Measurements from ENCODE around the gene PLCL2. TPM values are rescaled to one million over a fixed set of nuclear protein-coding genes. Genes with fewer than 3 reads are reported as not detected.
A peak's percentile ranks its signal among the peaks of the same experiment; 100 is the strongest.

PLCL2 gene
- total RNA-seq, 1 donor, result 21.5 TPM

DNA sequence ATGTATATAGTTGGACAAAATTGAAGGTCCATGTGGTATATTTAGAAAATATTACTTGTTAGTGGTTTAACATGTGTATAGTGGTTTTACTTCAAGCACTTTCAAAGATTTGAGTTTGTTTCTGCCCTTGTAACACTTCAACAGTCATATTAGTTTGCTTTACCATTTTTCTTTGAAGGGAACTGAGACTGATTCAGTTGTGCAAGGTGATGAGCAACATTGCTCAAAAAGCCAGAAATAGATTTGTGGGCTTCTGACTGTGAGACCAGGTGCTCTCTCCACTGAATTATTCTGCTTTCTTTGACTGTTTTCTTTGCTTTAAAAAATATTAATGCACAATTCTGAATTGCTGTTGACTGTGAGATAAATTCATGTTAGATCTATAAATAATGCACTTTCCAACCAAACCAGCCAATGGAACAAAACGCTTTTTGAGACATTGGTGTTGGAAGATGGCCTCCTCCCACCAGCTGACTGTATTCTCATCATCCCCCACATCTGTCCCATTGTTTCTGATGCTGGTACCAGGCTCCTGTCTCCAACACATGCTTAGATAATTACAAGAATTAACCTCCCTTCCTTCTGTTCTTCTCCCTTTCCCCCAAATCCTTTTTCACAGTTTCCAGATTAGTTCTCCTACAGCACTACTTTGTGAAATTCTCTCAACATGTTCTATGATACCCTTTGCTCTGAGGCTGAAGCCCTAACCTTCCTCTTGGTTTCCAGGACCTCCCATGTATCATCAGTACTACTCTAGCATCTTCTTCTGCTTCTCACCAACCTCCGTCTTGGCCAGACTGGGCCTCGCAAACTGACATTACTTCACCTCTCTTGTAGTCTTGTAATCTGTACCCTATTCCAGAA, 27.9 kb downstream of the PLCL2 start:
- DNase-seq (ENCODE audit: low read depth in 2 of 3, low spot score in 2 of 3), result no peak

DNA sequence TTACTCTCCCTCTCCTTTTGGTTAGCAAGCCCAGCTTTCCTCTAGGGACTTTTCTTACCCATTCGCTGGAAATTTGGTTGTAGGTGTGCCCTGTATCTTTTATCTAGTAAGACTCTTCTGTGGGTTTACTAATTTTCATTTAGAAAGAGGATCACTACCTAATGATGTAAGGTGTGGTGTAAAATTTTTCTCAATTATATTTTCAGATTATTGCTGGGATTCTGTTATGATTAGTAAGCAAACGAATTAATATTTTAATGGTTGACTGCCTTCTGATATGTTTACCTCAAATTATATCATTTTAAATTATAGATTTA, 28.5 kb downstream of the PLCL2 start:
- no peak for DNase-seq (ENCODE audit: low read depth in 2 of 3, low spot score in 2 of 3)

DNA sequence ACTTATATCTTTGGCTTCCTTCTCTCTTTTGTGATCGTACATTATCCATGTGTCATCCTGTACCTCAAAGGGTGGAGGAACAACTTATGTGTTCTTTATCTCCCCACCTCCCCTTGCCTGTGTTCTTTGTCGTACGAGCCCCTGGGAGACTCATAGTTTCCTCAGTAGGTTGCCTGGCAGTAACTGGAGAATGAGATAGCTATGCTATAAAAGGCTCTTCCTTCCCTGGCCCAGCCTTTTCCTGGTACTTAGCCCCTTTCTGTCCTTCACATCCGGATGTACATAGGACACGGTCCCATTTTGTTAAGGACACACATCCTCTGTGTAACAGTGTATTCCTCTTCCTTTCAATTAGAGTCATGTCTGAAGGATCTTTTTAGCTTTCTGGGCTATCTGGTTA, 32.1 kb downstream of the PLCL2 start:
- DNase-seq (ENCODE audit: low read depth in 2 of 3, low spot score in 2 of 3), result peak in 1 of 3 donors; percentile 30

DNA sequence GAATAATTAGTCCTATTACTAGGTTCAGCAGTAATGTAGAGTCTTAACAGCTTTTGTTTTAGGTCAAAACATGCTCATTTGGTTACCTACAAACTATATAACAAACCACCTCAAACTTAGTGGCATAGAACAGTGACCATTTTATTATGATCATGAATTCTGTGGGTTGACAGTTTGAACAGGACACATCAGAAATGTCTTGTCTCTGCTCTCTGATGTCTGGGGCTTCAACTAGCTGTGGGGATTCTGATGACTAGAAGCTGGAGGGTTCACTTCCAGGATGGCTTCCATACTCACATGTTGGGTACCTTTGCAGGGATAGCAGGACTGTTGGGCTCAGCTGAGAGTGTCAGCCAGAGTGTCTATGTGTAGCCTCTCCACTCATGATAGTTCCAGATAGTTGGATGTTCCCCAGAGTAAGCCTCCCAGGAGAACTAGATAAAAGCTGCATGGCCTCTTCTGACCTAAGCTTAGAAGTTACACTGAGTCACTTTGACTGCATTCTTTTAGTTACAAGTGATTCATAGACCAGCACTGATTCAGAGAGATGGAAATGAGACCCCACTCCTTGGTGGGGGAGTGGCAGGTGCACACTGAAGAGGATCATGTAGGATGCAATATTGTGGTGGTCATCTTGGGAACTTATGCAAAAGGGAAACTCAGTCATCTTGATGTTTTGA, 32.6 kb downstream of the PLCL2 start:
- no peak for DNase-seq (ENCODE audit: low read depth in 2 of 3, low spot score in 2 of 3)

DNA sequence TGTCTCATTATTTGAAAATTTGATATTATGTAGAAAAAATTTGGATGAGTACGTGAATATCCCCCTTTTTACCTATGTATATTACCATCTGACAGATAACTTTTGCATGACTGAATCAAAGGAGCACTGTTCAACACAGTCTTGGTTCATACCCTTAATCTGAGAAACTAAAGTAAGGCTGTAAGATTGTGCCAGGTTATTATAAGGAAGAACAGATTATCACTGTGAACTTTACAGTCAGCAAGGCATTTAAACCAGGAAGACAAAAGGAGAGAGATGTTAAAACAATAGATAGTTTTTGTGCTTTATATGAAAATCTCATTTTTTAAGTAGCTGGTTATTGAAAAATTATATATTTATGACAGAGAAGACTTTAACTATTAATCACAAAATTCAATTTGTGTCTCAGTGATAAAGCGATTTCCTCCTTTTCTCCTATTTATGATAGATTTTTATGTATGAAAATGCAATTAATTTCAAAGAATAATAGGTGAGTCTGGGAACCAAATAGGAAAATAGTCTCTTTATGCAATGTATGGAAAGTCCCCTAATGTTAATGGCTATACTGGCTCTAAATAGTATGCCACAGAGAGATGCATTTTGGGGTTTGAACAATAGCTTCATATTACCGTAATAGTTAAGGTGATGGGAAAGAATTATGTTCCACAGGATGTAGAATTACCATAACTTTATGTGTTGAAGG, 33.4 kb downstream of the PLCL2 start:
- DNase-seq (ENCODE audit: low read depth in 2 of 3, low spot score in 2 of 3), result no peak

DNA sequence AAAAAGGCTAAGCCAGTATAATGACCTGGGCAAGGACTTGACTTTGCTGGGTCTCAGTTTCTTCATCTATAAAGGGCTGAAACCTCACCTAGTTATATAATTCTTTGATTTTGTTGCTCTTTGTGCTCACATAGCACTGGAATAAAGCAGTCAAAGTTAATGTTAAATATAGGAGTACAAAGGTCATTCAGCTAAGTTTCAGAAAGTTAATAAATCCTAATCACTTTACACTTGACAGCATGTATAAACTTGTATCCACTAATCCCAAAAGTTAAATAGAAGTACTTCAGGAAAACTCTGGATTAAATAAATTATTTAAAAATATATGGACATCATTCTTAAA, 33.9 kb downstream of the PLCL2 start:
- no peak for DNase-seq (ENCODE audit: low read depth in 2 of 3, low spot score in 2 of 3)

DNA sequence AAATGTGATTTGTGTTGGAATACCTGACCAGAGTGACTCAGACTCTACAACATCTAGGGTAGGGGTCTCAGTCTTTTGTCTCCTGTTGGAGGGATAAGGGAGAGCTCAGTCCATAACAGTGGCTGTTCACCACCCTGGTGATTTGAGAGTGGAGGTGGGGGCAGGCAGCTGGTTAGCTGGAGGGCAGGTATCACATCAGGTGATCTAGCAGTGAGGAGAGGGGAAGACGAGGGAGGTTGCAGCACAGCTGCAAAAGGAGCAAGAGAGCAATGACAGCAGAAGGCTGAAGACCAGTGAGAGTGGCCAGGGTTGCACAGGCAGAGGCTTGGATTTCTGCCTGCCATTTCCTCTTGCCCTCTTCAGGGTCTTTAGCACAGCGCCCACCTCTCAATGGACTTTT, 38.4 kb downstream of the PLCL2 start:
- no peak for DNase-seq (ENCODE audit: low read depth in 2 of 3, low spot score in 2 of 3)

DNA sequence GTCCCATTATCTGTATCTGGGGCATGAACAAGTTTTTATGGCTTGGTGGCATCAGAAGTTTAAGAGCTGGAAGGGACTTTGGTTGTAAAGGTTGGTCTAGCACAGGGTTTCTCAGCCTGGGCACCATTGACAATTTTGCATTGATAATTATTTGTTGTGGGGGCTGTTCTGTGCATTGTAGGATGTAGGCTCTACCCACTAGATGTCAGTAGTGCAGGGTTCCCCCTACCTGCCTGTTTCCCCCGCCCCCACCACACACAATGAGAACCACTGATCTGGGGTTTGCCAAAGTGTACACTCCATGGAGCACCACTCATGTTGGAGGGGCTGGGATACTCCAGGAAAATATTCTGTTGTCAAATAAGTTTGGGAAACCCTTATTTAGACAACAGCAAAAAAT, 42.7 kb downstream of the PLCL2 start:
- DNase-seq (ENCODE audit: low read depth in 2 of 3, low spot score in 2 of 3), result peak in 1 of 3 donors; percentile 42

DNA sequence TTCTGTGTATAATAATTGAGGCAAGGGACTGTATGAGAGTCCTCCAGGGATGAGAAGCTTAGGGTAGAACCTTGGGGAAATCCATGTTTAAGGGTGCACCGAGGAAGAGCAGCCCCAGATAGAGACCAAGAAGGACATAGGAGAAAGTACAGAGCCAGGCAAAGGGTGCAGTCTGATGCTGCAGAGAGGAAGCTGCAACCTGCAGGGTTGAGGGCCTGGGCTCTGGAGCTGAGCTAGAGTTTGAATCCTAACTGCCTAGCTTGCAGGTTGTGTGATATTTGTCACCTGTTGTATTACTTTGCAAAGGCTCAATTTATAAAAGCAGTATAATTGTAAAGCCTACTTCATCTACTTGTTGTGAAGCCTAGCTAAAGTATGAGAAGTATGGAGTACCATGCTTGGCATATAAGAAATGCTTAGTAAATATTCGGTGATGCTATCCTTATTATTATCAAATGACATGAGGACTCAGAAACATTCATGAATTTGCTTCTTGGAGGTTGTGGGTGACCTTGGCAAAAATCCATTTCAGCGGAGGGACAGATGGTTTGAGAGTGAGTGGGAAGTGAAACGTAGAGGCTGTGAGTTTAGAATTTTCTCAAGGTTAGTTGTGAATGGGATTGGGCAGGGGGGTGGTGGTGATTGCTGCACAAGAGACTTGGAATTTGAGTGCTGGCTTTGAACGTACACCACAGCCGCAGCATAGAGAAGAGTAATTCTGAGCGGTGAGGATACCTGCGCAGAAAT, 43.8 kb downstream of the PLCL2 start:
- peak in 1 of 3 donors; percentile 29 for DNase-seq (ENCODE audit: low read depth in 2 of 3, low spot score in 2 of 3)

DNA sequence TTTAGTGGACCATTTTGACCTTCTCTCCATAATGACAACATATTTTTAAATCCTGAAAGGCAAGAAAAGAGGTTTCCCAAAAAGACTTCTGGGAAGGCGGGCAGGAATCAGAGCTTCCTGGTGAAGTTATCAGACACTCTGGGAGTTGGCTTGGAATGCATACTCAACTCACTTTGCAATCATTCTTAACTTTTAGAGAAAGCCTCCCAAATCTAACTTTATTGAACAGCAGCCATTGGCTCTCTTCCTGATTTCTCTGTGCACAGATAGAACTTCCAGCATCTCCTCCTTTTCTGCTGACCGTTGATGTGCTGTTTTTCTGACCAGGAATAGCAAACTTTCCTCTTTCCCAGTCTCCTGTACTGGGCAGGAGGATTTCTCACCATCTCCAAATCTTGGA, 44.6 kb downstream of the PLCL2 start:
- no peak for DNase-seq (ENCODE audit: low read depth in 2 of 3, low spot score in 2 of 3)

DNA sequence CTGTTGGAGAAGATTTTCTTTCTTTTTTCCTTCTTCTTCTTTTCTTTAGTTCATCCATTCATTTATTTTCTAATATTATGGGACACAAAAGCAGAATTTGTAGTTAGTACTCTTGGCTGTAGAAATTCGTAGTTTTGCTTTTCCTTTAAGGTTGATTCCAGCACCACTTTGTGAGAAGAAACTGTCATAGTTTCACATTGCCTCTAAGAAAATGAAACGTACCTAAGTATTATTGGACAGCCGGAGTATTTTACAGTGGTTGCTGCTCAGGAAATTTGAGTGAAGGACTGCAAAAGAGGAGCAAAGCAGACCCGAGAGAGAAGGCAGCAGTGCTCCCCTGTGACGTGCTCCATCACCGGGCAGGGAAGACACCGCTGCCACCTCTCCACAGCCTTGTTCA, 48.1 kb downstream of the PLCL2 start:
- DNase-seq (ENCODE audit: low read depth in 2 of 3, low spot score in 2 of 3), result peak in 1 of 3 donors; percentile 18

DNA sequence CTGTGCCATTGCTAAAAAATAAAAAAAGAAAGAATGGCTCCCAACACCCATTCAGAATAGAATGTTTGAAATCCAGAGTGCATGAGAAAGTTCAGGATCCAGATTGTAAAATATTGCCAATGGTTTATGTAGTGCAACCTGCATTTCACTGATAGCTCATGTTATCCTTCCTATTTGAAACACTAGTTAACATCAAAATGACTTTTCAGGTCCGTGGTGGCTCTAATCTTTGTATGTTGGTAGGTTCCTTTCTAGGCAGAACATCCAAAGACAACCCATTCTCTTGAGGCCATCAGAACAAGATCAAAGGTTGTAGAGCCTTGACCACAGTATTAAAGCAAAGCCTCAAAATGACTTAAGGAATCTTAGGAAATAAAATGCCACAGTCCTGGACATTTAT, 51.0 kb downstream of the PLCL2 start:
- DNase-seq (ENCODE audit: low read depth in 2 of 3, low spot score in 2 of 3), result peak in 1 of 3 donors; percentile 55

DNA sequence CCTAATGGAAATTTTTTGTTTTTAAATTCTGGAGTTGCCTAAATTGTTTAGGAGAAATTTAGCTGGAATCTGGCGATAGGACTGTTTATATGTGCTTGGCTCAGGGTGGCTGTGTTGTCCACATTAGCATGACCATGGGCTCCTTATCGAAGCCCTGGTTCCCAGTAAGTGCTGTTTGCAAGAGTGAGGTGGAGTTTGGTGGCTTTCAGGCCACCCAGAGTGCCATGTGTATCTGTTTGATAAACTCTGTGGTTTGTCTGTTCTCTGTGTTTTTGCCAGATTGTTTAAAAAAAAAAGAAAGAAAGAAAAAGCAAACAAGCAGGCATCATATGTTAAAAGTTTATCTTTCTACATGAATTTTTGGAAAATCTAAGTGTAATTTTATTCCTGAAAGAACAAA, 51.5 kb downstream of the PLCL2 start:
- peak in 2 of 3 donors; percentile 90 to 96 for DNase-seq (ENCODE audit: low read depth in 2 of 3, low spot score in 2 of 3)

DNA sequence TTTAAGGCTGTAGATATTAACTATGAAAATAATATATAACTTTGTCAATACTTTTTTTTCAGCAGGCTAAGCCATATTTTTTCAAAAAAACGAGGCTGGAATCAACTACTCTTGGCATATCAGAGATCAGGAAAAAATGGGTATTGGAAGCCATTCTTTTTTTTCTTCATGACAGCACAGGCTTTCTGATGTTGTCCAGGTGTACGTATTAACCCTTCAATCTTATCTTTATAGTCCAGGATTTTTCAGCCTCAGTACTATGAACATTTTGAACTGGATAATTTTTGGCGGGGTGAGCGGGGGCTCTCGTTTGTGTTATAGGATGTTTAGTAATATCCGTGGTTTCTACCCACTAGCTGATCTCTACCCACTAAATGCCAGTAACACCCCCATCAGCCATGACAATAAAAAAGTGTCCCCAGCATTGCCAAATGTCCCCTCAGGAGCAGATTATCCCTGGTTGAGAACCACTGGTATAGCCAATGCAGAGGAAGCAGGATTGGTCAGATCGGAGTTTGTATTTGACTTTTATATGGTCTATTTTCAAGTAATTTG, 52.0 kb downstream of the PLCL2 start:
- peak in 2 of 3 donors; percentile 30 to 34 for DNase-seq (ENCODE audit: low read depth in 2 of 3, low spot score in 2 of 3)

DNA sequence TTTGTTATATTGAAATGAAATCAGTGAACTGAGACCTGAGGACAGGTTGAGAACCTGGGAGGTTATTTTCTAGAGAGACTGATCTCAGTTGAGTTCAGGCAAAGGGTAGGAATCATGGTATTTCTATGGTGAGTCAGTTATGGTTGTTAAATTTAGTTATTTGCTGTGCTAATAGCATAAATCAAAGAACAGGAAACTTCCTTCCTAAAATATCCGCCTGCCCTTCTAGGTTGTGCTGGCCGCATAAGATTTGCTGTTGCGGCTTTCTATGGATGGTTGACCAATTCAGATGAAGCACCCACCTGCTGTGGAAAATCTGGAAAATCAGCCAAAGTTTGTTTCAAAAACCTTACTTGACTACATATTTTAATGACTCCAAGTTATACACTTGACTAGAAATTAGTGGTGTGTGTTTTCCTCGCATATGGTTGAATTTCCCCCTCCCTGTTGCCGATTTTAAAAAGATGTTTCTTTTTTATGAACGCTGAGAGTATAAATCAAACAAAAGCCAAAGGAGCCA, 52.6 kb downstream of the PLCL2 start:
- DNase-seq (ENCODE audit: low read depth in 2 of 3, low spot score in 2 of 3), result peak in 2 of 3 donors; percentile 47 to 52

DNA sequence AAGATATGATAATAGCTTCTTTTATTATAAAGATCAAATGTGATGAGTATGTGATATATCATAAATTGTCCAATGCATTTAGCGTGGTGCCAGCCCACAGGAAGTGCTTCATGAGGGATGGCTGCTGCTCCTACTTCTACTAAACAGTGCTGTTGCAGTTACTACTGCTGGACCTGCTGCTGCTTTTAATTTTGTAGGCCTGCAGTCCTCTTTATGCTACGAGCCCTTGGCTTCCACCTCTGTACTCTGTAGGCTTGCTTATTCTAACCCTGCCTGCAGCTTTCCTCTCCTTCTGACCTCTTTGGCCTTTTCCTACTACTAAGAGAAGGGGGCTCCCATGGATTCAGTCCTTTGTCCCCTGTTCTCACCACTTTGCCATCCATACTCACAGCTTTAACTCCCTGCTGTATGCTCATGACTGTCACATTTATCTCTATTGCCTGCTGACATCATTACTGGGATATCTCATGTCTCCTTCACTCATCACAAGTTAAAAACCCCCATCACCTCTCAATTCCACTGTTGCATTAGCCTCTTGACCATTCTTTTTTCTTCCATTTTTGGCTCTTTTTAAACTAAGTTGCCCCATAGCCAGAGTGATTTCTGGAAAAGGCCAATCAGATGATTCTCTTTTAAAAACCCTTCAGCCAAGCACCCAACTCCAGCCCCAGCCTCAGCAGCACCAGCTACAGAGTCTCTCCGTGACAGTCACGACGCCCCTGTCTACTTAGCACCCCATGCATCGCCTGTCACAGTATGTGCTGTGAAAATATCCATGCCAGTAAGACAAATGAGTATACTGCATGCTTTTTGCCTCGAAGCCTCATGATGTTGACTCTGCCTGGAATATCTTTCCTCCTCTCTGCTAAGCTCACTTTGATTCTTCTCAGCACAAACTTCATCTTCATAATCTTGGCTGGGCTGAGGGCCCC, 56.3 kb downstream of the PLCL2 start:
- no peak for DNase-seq (ENCODE audit: low read depth in 2 of 3, low spot score in 2 of 3)

DNA sequence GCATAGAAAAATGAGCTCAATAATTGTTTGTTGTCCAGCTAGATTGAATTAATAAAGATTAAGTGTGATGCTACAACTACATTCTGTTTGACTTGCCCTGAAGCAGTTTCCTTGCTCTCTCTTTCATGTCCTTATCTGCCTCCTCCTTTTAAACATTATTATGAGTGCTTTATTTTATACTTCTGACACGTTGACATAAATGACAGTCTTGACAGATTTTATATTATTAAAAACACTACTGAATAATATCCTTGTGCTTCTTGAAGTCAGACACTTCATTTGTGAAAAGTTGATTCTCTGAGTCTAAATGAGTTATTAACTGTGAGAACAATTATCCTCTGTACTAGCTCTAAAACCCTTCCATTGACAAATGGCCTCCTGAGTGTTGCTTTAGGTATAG, 58.2 kb downstream of the PLCL2 start:
- no peak for DNase-seq (ENCODE audit: low read depth in 2 of 3, low spot score in 2 of 3)

DNA sequence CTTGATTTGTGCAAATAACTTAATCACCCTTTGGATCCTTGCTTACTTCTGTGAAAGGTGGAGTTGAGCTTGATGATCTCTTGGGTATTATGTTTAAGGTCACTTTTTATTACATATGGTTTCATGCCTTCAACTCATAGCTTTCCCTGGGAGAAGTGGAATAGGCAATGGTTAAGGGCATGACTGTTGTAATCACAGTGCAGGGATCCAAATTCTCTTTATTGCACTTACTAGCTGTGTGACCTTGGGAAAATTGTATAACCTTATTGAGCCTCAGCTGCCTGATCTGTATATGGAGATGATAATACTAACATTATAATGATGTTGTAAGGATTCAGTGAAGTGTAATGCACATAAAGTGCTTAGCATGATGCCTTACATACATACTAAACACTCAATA, 59.1 kb downstream of the PLCL2 start:
- DNase-seq (ENCODE audit: low read depth in 2 of 3, low spot score in 2 of 3), result no peak

DNA sequence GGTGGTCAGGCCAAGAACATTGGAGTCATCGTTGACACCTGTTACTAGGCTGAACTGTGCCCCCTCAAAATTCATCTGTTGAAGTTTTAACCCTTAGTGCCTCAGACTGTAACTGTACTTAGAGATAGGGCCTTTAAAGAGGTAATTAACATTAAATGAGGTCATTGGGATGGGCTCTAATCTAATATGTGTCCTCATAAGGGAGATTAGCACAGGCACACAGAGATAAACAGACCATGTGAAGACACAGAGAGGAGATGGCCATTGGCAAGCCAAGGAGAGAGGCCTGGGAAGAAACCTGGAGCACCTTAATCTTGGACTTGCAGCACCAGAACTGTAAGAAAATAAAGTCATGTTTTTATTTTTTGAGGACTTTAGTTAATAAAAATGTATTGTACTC, 59.6 kb downstream of the PLCL2 start:
- no peak for DNase-seq (ENCODE audit: low read depth in 2 of 3, low spot score in 2 of 3)

Data from hematopoietic multipotent progenitor cell (in vitro differentiated cells).